Ovary (tissue), 3 donors: ENCODE data around the gene FCAR.

Source experiments
- CTCF ChIP-seq, 3 donors: fragments of 450-650 bp in 2 of 3; fragments of 200-600 bp in 1 of 3; IDR thresholded peaks; one replicate each; pipeline versions ENCODE4 v1.5.1 to v1.8.0; 2016 to 2022; ENCODE audit warnings: antibody characterized with exemption in 3 of 3, mild to moderate bottlenecking in 1 of 3
- EP300 ChIP-seq: sonication (generic); formaldehyde crosslinking; IDR thresholded peaks from one replicate; pipeline ENCODE4 v1.6.1; 2017; ENCODE audit warnings: antibody characterized with exemption
- POLR2A ChIP-seq: fragments of 450-650 bp; IDR thresholded peaks from one replicate; pipeline ENCODE4 v1.6.1; 2017; ENCODE audit warnings: antibody characterized with exemption, mild to moderate bottlenecking, moderate library complexity
- donor health status: DM: no; HTN: no; CAD: no.

GRCh38 chr19:54893406-54893805 is 19.4 kb downstream of the FCAR start:
- no peak for TF ChIP-seq CTCF (IDR thresholded peaks at IDR 0.05)
- TF ChIP-seq POLR2A, result no peak
- no peak for TF ChIP-seq EP300
